SK-N-SH treated with all-trans-retinoic acid at 6 μM for 48 hours (cell line): ENCODE data around the gene GDF11.

Experiments
- ATAC-seq: fragments of 200-7000 bp; cut with Tn5 transposase; 3 replicates; pipeline ENCODE4 v1.9.1; 2020; ENCODE audit warnings: mild to moderate bottlenecking, moderate library complexity
- ARNTL ChIP-seq: fragments of 450-650 bp; formaldehyde crosslinking; IDR thresholded peaks from 2 replicates; pipeline ENCODE4 v1.5.0; 2020; ENCODE audit warnings: low read depth, mild to moderate bottlenecking, moderate library complexity, borderline replicate concordance
- CREB5 ChIP-seq: fragments of 250-450 bp; sonication (Bioruptor Pico); IDR thresholded peaks from 2 replicates; pipeline ENCODE4 v1.5.1; 2020; ENCODE audit warnings: low read depth, mild to moderate bottlenecking, moderate library complexity
- CSDC2 ChIP-seq: fragments of 250-450 bp; sonication (Bioruptor Pico); IDR thresholded peaks from 2 replicates; pipeline ENCODE4 v1.5.0; 2020; ENCODE audit warnings: mild to moderate bottlenecking, moderate library complexity
- ESRRG ChIP-seq: fragments of 250-450 bp; sonication (Bioruptor Pico); IDR thresholded peaks from 2 replicates; pipeline ENCODE4 v1.6.1; 2021; ENCODE audit warnings: mild to moderate bottlenecking
- GLIS3 ChIP-seq: fragments of 250-450 bp; sonication (Bioruptor Pico); IDR thresholded peaks from 2 replicates; pipeline ENCODE4 v1.5.0; 2020; ENCODE audit warnings: mild to moderate bottlenecking, moderate library complexity
- OSR1 ChIP-seq: fragments of 250-450 bp; sonication (Bioruptor Pico); IDR thresholded peaks from 2 replicates; pipeline ENCODE4 v1.8.0; 2022; ENCODE audit warnings: moderate library complexity, mild to moderate bottlenecking, inconsistent platforms
- RARB ChIP-seq: fragments of 250-450 bp; sonication (Bioruptor Pico); IDR thresholded peaks from 2 replicates; pipeline ENCODE4 v1.8.0; 2021; ENCODE audit warnings: mild to moderate bottlenecking, moderate library complexity
- SNAI2 ChIP-seq: fragments of 250-450 bp; sonication (Bioruptor Pico); IDR thresholded peaks from 2 replicates; pipeline ENCODE4 v1.5.0; 2020; ENCODE audit warnings: mild to moderate bottlenecking, moderate library complexity
- TCF4 ChIP-seq: fragments of 250-450 bp; sonication (Bioruptor Pico); IDR thresholded peaks from 2 replicates; pipeline ENCODE4 v1.8.0; 2021; ENCODE audit warnings: mild to moderate bottlenecking, moderate library complexity, borderline replicate concordance
- TOX ChIP-seq: fragments of 250-450 bp; sonication (Bioruptor Pico); IDR thresholded peaks from 2 replicates; pipeline ENCODE4 v1.8.0; 2021; ENCODE audit warnings: mild to moderate bottlenecking, moderate library complexity, borderline replicate concordance
- ZC3H10 ChIP-seq: fragments of 250-450 bp; sonication (Bioruptor Pico); IDR thresholded peaks from 2 replicates; pipeline ENCODE4 v1.5.1; 2021; ENCODE audit warnings: mild to moderate bottlenecking, moderate library complexity
- ZFP3 ChIP-seq: fragments of 250-450 bp; sonication (Bioruptor Pico); IDR thresholded peaks from 2 replicates; pipeline ENCODE4 v1.5.0; 2020; ENCODE audit warnings: mild to moderate bottlenecking, moderate library complexity
- ZNF70 ChIP-seq: fragments of 450-650 bp; formaldehyde crosslinking; IDR thresholded peaks from 2 replicates; pipeline ENCODE4 v1.5.0; 2020; ENCODE audit warnings: mild to moderate bottlenecking, moderate library complexity
- TF ChIP-seq, protein P1 (sequence below): fragments of 250-450 bp; sonication (Bioruptor Pico); IDR thresholded peaks from 2 replicates; pipeline ENCODE4 v1.5.0; 2020; ENCODE audit warnings: mild to moderate bottlenecking, moderate library complexity
- TF ChIP-seq, protein P2 (sequence below): fragments of 250-450 bp; sonication (Bioruptor Pico); IDR thresholded peaks from 2 replicates; pipeline ENCODE4 v1.5.1; 2021; ENCODE audit warnings: mild to moderate bottlenecking, moderate library complexity
- TF ChIP-seq, protein P3 (sequence below): fragments of 250-450 bp; sonication (Bioruptor Pico); IDR thresholded peaks from 2 replicates; pipeline ENCODE4 v1.8.0; 2021; ENCODE audit warnings: low read depth, mild to moderate bottlenecking, moderate library complexity, borderline replicate concordance
- TF ChIP-seq, protein P4 (sequence below): fragments of 250-450 bp; sonication (Bioruptor Pico); IDR thresholded peaks from 2 replicates; pipeline ENCODE4 v1.8.0; 2020; ENCODE audit warnings: mild to moderate bottlenecking, moderate library complexity, borderline replicate concordance

Gene GDF11

GRCh38 chr12:55712700-55713415 is 30.1 kb upstream of the GDF11 start:
- ATAC-seq = no peak
- TF ChIP-seq TOX (no peak), ARNTL (no peak), CSDC2 (no peak)
- TF ChIP-seq, protein P1, sequence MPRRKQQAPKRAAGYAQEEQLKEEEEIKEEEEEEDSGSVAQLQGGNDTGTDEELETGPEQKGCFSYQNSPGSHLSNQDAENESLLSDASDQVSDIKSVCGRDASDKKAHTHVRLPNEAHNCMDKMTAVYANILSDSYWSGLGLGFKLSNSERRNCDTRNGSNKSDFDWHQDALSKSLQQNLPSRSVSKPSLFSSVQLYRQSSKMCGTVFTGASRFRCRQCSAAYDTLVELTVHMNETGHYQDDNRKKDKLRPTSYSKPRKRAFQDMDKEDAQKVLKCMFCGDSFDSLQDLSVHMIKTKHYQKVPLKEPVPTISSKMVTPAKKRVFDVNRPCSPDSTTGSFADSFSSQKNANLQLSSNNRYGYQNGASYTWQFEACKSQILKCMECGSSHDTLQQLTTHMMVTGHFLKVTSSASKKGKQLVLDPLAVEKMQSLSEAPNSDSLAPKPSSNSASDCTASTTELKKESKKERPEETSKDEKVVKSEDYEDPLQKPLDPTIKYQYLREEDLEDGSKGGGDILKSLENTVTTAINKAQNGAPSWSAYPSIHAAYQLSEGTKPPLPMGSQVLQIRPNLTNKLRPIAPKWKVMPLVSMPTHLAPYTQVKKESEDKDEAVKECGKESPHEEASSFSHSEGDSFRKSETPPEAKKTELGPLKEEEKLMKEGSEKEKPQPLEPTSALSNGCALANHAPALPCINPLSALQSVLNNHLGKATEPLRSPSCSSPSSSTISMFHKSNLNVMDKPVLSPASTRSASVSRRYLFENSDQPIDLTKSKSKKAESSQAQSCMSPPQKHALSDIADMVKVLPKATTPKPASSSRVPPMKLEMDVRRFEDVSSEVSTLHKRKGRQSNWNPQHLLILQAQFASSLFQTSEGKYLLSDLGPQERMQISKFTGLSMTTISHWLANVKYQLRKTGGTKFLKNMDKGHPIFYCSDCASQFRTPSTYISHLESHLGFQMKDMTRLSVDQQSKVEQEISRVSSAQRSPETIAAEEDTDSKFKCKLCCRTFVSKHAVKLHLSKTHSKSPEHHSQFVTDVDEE = no peak

DNA sequence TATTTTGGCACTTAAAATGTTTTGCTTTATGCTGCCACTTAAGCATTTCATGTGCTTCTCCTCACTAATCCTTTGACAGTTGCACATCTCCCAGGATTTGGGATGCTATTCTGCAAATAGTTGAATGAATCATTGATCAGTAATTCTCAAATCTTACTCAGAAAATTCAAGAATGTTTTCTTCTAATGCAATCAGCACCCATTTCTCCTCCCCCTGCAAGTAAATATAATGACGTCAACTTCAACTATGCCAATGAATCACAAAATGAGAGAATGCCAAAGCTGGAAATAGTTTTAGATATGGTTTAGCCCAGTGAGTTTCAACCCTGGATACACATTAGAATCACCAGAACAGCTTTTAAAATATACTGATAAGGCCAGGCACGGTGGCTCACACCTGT is 29.2 kb upstream of the GDF11 start:
- TF ChIP-seq TCF4 (CRISPR knock-in tag) = no peak
- ATAC-seq = no peak

DNA sequence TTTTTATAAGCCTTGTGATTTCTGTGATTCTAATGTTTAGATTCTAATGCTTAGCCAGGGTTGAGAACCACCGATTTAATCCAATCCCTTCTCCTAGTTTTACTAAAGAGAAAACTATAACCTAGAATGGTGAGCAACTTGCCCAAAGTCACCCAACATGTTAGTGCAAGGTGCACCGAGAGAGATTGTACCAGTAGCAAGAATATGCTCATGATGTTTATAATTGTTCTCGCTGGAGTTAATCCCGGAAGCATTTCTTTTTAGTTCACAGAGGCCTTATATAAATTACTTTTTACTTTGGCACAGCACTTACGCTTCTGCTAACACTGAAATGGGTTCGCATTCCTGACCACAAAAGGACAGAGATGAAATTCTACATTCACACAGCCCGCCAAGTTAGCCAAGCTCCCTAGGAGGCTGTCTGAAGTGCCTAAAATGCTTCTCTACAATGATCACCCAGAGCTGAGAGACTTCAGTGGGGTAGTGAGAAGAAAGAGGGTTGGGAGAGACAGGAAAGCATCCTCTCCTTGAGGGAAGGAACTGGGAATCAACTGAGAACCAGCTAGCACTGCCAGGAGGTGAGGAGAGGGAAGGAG is 27.7 kb upstream of the GDF11 start:
- no peak for TF ChIP-seq CREB5 (CRISPR knock-in tag)
- TF ChIP-seq, protein P2, sequence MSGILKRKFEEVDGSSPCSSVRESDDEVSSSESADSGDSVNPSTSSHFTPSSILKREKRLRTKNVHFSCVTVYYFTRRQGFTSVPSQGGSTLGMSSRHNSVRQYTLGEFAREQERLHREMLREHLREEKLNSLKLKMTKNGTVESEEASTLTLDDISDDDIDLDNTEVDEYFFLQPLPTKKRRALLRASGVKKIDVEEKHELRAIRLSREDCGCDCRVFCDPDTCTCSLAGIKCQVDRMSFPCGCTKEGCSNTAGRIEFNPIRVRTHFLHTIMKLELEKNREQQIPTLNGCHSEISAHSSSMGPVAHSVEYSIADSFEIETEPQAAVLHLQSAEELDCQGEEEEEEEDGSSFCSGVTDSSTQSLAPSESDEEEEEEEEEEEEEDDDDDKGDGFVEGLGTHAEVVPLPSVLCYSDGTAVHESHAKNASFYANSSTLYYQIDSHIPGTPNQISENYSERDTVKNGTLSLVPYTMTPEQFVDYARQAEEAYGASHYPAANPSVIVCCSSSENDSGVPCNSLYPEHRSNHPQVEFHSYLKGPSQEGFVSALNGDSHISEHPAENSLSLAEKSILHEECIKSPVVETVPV (CRISPR knock-in tag) = no peak
- TF ChIP-seq, all 23 proteins: peak for 0
- ATAC-seq = no peak

GRCh38 chr12:55715833-55716581 is 26.9 kb upstream of the GDF11 start, which contains the start of gene BLOC1S1:
Gene BLOC1S1 (plus strand): TSS chr12:55716046. CDS start chr12:55716052, 6 bp downstream.
- ATAC-seq = peak; percentile 82
- TF ChIP-seq OSR1 = no peak
- TF ChIP-seq GLIS3 (CRISPR knock-in tag) = no peak
- no peak for TF ChIP-seq ZNF70
- TF ChIP-seq ZC3H10 (CRISPR knock-in tag) = no peak
- no peak for TF ChIP-seq RARB (CRISPR knock-in tag)
- TF ChIP-seq, protein P3, sequence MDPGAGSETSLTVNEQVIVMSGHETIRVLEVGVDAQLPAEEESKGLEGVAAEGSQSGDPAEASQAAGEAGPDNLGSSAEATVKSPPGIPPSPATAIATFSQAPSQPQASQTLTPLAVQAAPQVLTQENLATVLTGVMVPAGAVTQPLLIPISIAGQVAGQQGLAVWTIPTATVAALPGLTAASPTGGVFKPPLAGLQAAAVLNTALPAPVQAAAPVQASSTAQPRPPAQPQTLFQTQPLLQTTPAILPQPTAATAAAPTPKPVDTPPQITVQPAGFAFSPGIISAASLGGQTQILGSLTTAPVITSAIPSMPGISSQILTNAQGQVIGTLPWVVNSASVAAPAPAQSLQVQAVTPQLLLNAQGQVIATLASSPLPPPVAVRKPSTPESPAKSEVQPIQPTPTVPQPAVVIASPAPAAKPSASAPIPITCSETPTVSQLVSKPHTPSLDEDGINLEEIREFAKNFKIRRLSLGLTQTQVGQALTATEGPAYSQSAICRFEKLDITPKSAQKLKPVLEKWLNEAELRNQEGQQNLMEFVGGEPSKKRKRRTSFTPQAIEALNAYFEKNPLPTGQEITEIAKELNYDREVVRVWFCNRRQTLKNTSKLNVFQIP (CRISPR knock-in tag) = no peak; the same call in 1 of the 2 replicates
- peak; percentile 75 for TF ChIP-seq ZFP3 (CRISPR knock-in tag)
- TF ChIP-seq, protein P1 = peak; percentile 71; the same call in 1 of the 2 replicates
- TF ChIP-seq ARNTL = no peak
- no peak for TF ChIP-seq TCF4 (CRISPR knock-in tag)
- peak; percentile 30; the same call in 1 of the 2 replicates for TF ChIP-seq CREB5 (CRISPR knock-in tag)
- TF ChIP-seq, protein P4, sequence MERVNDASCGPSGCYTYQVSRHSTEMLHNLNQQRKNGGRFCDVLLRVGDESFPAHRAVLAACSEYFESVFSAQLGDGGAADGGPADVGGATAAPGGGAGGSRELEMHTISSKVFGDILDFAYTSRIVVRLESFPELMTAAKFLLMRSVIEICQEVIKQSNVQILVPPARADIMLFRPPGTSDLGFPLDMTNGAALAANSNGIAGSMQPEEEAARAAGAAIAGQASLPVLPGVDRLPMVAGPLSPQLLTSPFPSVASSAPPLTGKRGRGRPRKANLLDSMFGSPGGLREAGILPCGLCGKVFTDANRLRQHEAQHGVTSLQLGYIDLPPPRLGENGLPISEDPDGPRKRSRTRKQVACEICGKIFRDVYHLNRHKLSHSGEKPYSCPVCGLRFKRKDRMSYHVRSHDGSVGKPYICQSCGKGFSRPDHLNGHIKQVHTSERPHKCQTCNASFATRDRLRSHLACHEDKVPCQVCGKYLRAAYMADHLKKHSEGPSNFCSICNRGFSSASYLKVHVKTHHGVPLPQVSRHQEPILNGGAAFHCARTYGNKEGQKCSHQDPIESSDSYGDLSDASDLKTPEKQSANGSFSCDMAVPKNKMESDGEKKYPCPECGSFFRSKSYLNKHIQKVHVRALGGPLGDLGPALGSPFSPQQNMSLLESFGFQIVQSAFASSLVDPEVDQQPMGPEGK (CRISPR knock-in tag) = peak; percentile 83; the same call in 1 of the 2 replicates
- TF ChIP-seq SNAI2 (CRISPR knock-in tag) = no peak
- no peak for TF ChIP-seq ESRRG
- peak; percentile 89; the same call in 1 of the 2 replicates for TF ChIP-seq CSDC2
